ENCODE data around the gene ACVR1C. TPM values are rescaled to one million over a fixed set of nuclear protein-coding genes. Genes with fewer than 3 reads are reported as not detected.

The ACVR1C gene
- total and polyA plus RNA-seq, 2 of the 4 experiments (the other 2 are of a cell fraction), result 0.07 to 0.18 TPM

DNA sequence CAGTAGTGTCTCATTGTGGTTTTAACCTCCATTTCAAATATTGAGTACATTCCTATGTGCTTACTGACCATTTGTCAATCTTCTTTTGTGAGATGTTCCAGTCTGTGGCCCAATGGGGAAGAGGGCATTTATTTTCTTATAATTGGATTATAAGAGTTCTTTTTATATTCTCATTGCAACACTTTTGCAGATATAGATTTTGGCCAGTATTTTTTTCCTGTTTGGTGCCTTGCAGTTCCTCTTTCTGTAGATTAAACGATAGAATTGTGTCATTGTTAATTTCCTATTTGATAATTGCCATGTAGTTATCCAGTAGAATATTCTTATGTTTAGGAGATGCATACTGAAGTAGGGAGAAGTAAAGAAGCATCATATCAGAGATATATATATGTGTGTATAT, 128.3 kb downstream of the ACVR1C start:
- ChIA-PET POLR2A (ENCODE audit: unreplicated experiment) (no interaction called here), CTCF (no interaction called here)
- DNase-seq, result no peak
- no peak overlapping the region for H3K4me3 ChIP-seq (ENCODE audit: insufficient read depth, low read depth, low read length)
- no peak overlapping the region for H3K23ac ChIP-seq (ENCODE audit: low read depth, low read length)
- no peaks in the 10 kb centered on the region for H3K36me3 ChIP-seq (ENCODE audit: control insufficient read depth, insufficient read depth, low read length)
- no peak overlapping the region for H3K56ac ChIP-seq (ENCODE audit: extremely low read depth, insufficient read depth, low read length)
- H4K8ac ChIP-seq (ENCODE audit: low read depth in 2 of 2, low read length in 2 of 2), result no peak overlapping the region
- H3K18ac ChIP-seq (ENCODE audit: low read depth, low read length), result no peak overlapping the region
- no peak overlapping the region for H3K14ac ChIP-seq (replicated peaks; ENCODE audit: low read depth, low read length)
- no peaks in the 10 kb centered on the region; the same call in 1 of the 2 replicates for H3K27me3 ChIP-seq (ENCODE audit: control insufficient read depth, insufficient read depth, low read length)
- no peaks in the 10 kb centered on the region for H3K9me3 ChIP-seq (ENCODE audit: control insufficient read depth, insufficient read depth, low read length)
- H2AK5ac ChIP-seq (ENCODE audit: low read depth, low read length), result no peak overlapping the region
- no peak overlapping the region for H2BK15ac ChIP-seq (ENCODE audit: low read depth, low read length)
- no peak overlapping the region for H3K4ac ChIP-seq (ENCODE audit: low read depth, low read length)
- TF ChIP-seq CHD1 (IDR thresholded peaks at IDR 0.05; ENCODE audit: low read depth, low read length) (no peak), MAFK (IDR thresholded peaks at IDR 0.05; ENCODE audit: low read depth, low read length) (no peak), RAD21 (IDR thresholded peaks at IDR 0.05; ENCODE audit: low read length) (no peak), SMC3 (IDR thresholded peaks at IDR 0.05; ENCODE audit: low read depth, low read length) (no peak), FOS (IDR thresholded peaks at IDR 0.05; ENCODE audit: low read depth, low read length) (no peak), POLR2A (IDR thresholded peaks at IDR 0.05; ENCODE audit: low read depth, low read length) (no peak), BHLHE40 (IDR thresholded peaks at IDR 0.05; ENCODE audit: low read depth, low read length) (no peak), MXI1 (IDR thresholded peaks at IDR 0.05; ENCODE audit: borderline replicate concordance, low read depth, low read length) (no peak)
- TF ChIP-seq, protein P1, sequence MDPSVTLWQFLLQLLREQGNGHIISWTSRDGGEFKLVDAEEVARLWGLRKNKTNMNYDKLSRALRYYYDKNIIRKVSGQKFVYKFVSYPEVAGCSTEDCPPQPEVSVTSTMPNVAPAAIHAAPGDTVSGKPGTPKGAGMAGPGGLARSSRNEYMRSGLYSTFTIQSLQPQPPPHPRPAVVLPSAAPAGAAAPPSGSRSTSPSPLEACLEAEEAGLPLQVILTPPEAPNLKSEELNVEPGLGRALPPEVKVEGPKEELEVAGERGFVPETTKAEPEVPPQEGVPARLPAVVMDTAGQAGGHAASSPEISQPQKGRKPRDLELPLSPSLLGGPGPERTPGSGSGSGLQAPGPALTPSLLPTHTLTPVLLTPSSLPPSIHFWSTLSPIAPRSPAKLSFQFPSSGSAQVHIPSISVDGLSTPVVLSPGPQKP (IDR thresholded peaks at IDR 0.05; ENCODE audit: borderline replicate concordance, low read depth, low read length), result no peak
- TF ChIP-seq, protein P2, sequence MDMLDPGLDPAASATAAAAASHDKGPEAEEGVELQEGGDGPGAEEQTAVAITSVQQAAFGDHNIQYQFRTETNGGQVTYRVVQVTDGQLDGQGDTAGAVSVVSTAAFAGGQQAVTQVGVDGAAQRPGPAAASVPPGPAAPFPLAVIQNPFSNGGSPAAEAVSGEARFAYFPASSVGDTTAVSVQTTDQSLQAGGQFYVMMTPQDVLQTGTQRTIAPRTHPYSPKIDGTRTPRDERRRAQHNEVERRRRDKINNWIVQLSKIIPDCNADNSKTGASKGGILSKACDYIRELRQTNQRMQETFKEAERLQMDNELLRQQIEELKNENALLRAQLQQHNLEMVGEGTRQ (IDR thresholded peaks at IDR 0.05; ENCODE audit: low read depth, low read length), result no peak
- no peak overlapping the region for H2BK5ac ChIP-seq (ENCODE audit: low read depth, low read length, poor library complexity, severe bottlenecking)
- intact Hi-C loops (cut with micrococcal nuclease), result no loop called here
- no peak overlapping the region for H4K5ac ChIP-seq (ENCODE audit: low read depth, low read length)
- H4K91ac ChIP-seq (ENCODE audit: insufficient read depth, low read depth, low read length), result no peak overlapping the region
- no peak overlapping the region for H2BK120ac ChIP-seq (ENCODE audit: low read depth, low read length)
- H3K27ac ChIP-seq (ENCODE audit: insufficient read depth, low read length), result no peak overlapping the region
- no peaks in the 10 kb centered on the region for H3K9me1 ChIP-seq (ENCODE audit: insufficient read depth, low read length)
- no peaks in the 10 kb centered on the region for H4K20me1 ChIP-seq (ENCODE audit: insufficient read depth, low read length)
- H2AFZ ChIP-seq (replicated peaks; ENCODE audit: low read length, poor library complexity), result no peak overlapping the region
- H3K9ac ChIP-seq (ENCODE audit: low read depth, low read length), result no peak overlapping the region
- dilution Hi-C loops (cut with HindIII; ENCODE audit: low sequenced_read_pairs, unreplicated experiment), result no loop called here
- no TSS peak for BruUV-seq (replicated peaks)
- in situ Hi-C loops (cut with MboI; ENCODE audit: low sequenced_read_pairs), result no loop called here
- no peaks in the 10 kb centered on the region for H3K4me1 ChIP-seq (ENCODE audit: control insufficient read depth, insufficient read depth, low read length)
- H3K4me2 ChIP-seq (ENCODE audit: low read depth, low read length), result no peak overlapping the region
- no peak for ATAC-seq (ENCODE audit: low read depth)
- no peak overlapping the region for H2BK20ac ChIP-seq (ENCODE audit: low read depth, low read length)
- H2AK9ac ChIP-seq (replicated peaks; ENCODE audit: low read depth, low read length, poor library complexity), result no peak overlapping the region
- no peaks in the 10 kb centered on the region for H3K79me1 ChIP-seq (ENCODE audit: low read depth in 1 of 2, low read length in 2 of 2)
- WGBS, 2 experiments (ENCODE audit: extremely low coverage in 2 of 2, insufficient read length in 1 of 2), result no CpG with 5 or more reads among the region's 1 CpG

Data from IMR-90 (cell line).